ENCODE measurements around the gene ARHGAP31.
A peak's percentile ranks its signal among the peaks of the same experiment; 100 is the strongest.

- TF ChIP-seq, protein P1, sequence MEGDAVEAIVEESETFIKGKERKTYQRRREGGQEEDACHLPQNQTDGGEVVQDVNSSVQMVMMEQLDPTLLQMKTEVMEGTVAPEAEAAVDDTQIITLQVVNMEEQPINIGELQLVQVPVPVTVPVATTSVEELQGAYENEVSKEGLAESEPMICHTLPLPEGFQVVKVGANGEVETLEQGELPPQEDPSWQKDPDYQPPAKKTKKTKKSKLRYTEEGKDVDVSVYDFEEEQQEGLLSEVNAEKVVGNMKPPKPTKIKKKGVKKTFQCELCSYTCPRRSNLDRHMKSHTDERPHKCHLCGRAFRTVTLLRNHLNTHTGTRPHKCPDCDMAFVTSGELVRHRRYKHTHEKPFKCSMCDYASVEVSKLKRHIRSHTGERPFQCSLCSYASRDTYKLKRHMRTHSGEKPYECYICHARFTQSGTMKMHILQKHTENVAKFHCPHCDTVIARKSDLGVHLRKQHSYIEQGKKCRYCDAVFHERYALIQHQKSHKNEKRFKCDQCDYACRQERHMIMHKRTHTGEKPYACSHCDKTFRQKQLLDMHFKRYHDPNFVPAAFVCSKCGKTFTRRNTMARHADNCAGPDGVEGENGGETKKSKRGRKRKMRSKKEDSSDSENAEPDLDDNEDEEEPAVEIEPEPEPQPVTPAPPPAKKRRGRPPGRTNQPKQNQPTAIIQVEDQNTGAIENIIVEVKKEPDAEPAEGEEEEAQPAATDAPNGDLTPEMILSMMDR (conservative IDR thresholded peaks at IDR 0.05 in 1 of 2, IDR thresholded peaks at IDR 0.05 in 1 of 2; ENCODE audit: extremely low read depth in 1 of 2, insufficient read depth in 1 of 2, low read depth in 1 of 2, low read length in 2 of 2), result peak in 1 of 2 donors; percentile 14
- TF ChIP-seq EZH2 (IDR thresholded peaks at IDR 0.05; ENCODE audit: borderline replicate concordance, low read length), result no peak
Measured at GRCh38 chr3:119322021-119322834, 28.0 kb downstream of the ARHGAP31 start.

All from mammary epithelial cell (primary cell).